ENCODE results near the gene TUBGCP2.

DNA sequence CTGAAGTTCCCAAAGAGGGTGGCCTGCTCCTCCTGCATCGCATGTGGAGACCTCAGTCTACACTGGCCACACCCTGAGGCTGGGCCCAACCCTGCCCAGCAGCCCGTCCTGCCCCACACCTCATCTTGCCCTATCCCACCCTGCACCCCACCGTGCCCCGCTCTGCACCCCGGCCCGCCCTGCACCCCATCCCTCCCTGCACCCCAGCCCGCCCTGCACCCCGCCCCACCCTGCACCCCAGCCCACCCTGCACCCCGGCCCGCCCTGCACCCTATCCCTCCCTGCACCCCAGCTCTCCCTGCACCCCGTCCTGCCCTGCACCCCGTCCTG lies 56.5 kb downstream of the TUBGCP2 start:
- no peak for TF ChIP-seq EZH2 (IDR thresholded peaks at IDR 0.05; ENCODE audit: low read length)
- TF ChIP-seq, protein P1, sequence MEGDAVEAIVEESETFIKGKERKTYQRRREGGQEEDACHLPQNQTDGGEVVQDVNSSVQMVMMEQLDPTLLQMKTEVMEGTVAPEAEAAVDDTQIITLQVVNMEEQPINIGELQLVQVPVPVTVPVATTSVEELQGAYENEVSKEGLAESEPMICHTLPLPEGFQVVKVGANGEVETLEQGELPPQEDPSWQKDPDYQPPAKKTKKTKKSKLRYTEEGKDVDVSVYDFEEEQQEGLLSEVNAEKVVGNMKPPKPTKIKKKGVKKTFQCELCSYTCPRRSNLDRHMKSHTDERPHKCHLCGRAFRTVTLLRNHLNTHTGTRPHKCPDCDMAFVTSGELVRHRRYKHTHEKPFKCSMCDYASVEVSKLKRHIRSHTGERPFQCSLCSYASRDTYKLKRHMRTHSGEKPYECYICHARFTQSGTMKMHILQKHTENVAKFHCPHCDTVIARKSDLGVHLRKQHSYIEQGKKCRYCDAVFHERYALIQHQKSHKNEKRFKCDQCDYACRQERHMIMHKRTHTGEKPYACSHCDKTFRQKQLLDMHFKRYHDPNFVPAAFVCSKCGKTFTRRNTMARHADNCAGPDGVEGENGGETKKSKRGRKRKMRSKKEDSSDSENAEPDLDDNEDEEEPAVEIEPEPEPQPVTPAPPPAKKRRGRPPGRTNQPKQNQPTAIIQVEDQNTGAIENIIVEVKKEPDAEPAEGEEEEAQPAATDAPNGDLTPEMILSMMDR (optimal IDR thresholded peaks at IDR 0.05 in 1 of 3, IDR thresholded peaks at IDR 0.05 in 1 of 3, conservative IDR thresholded peaks at IDR 0.05 in 1 of 3; ENCODE audit: extremely low read depth in 1 of 3, insufficient read depth in 2 of 3, low read length in 3 of 3): no peak

Measured in keratinocyte (primary cell).